Mesodermal cell (in vitro differentiated cells): ENCODE measurements around the gene RASGRP3.

ENCODE experiments used
- H3K27ac ChIP-seq: 2 replicates; pipeline ENCODE4 v1.7.0; 2013; ENCODE audit warnings: mild to moderate bottlenecking, low read depth, low read length, moderate library complexity; ENCODE audit not compliant: severe bottlenecking
- H3K36me3 ChIP-seq: 2 replicates; pipeline ENCODE4 v1.7.1; 2013; ENCODE audit warnings: mild to moderate bottlenecking, low read length, moderate library complexity; ENCODE audit not compliant: control insufficient read depth, insufficient read depth
- H3K4me1 ChIP-seq: one replicate; pipeline ENCODE4 v1.7.1; 2013; ENCODE audit warnings: mild to moderate bottlenecking, low read length; ENCODE audit not compliant: insufficient read depth, control insufficient read depth, poor library complexity, severe bottlenecking
- H3K4me3 ChIP-seq: 2 replicates; pipeline ENCODE4 v1.7.0; 2013; ENCODE audit warnings: low read length, control low read depth, mild to moderate bottlenecking; ENCODE audit not compliant: insufficient read depth, poor library complexity, severe bottlenecking; ENCODE audit errors: extremely low read depth
- H3K9me3 ChIP-seq: 2 replicates; pipeline ENCODE4 v1.7.1; 2013; ENCODE audit warnings: mild to moderate bottlenecking, low read length, moderate library complexity; ENCODE audit not compliant: control insufficient read depth
- WGBS, 2 experiments: methylation state at CpG; one replicate each; pipeline ENCODE4 v1.1.5; 2013; ENCODE audit warnings: missing lambda C conversion rate in 2 of 2; ENCODE audit not compliant: insufficient coverage in 2 of 2; 5-methylcytosine and 5-hydroxymethylcytosine counted together

The RASGRP3 gene

GRCh38 chr2:33577668-33578067 lies 101.2 kb downstream of the RASGRP3 start:
- Histone ChIP-seq H3K9me3 (no peaks in the 10 kb centered on the region), H3K4me1 (no peaks in the 10 kb centered on the region), H3K4me3 (no peak overlapping the region), H3K27ac (no peak overlapping the region), H3K36me3 (peaks cover 4% of the 10 kb centered on the region)
- WGBS, 2 experiments: no CpG with 5 or more reads among the region's 2 CpGs

GRCh38 chr2:33579227-33579626 lies 102.8 kb downstream of the RASGRP3 start:
- no peak overlapping the region for H3K27ac ChIP-seq
- H3K4me3 ChIP-seq: no peak overlapping the region
- no peaks in the 10 kb centered on the region for H3K4me1 ChIP-seq
- 98 to 100% methylated on average over 4 of the region's 5 CpGs for WGBS, 2 experiments
- H3K9me3 ChIP-seq: no peaks in the 10 kb centered on the region
- peaks cover 12% of the 10 kb centered on the region for H3K36me3 ChIP-seq

- Histone ChIP-seq H3K4me3 (no peak overlapping the region), H3K4me1 (no peaks in the 10 kb centered on the region), H3K9me3 (no peaks in the 10 kb centered on the region), H3K27ac (no peak overlapping the region), H3K36me3 (peaks cover 35% of the 10 kb centered on the region)
- WGBS, 2 experiments: 70 to 77% methylated on average over 3 to 4 of the region's 5 CpGs
Measured at GRCh38 chr2:33581872-33582271, 105.4 kb downstream of the RASGRP3 start.

- 0% methylated on average over 1 of the region's 2 CpGs for WGBS, 2 experiments
- H3K4me3 ChIP-seq: no peak overlapping the region
Measured at GRCh38 chr2:33583194-33583938, 106.9 kb downstream of the RASGRP3 start.

GRCh38 chr2:33586766-33587165 lies 110.3 kb downstream of the RASGRP3 start:
- WGBS, 2 experiments: no CpG with 5 or more reads among the region's 2 CpGs
- peaks cover 51% of the 10 kb centered on the region for H3K36me3 ChIP-seq

More at GRCh38 chr2:33583194-33583938, 106.9 kb downstream of the RASGRP3 start:
- H3K9me3 ChIP-seq: no peaks in the 10 kb centered on the region
- H3K27ac ChIP-seq: no peak overlapping the region
- peaks cover 44% of the 10 kb centered on the region for H3K36me3 ChIP-seq
- H3K4me1 ChIP-seq: no peaks in the 10 kb centered on the region

GRCh38 chr2:33588232-33588631 lies 111.8 kb downstream of the RASGRP3 start:
- no peak overlapping the region for H3K4me3 ChIP-seq
- H3K9me3 ChIP-seq: no peaks in the 10 kb centered on the region
- no peaks in the 10 kb centered on the region for H3K4me1 ChIP-seq
- peaks cover 60% of the 10 kb centered on the region for H3K36me3 ChIP-seq
- no CpG with 5 or more reads among the region's 2 CpGs for WGBS, 2 experiments
- H3K27ac ChIP-seq: no peak overlapping the region

More at GRCh38 chr2:33586766-33587165, 110.3 kb downstream of the RASGRP3 start:
- no peaks in the 10 kb centered on the region for H3K4me1 ChIP-seq
- H3K27ac ChIP-seq: no peak overlapping the region
- no peaks in the 10 kb centered on the region for H3K9me3 ChIP-seq
- no peak overlapping the region for H3K4me3 ChIP-seq

GRCh38 chr2:33589444-33589843 lies 113.0 kb downstream of the RASGRP3 start:
- 60% methylated on average over 1 of the region's 1 CpG; no CpG with 5 or more reads in 1 of the 2 experiments for WGBS, 2 experiments
- no peak overlapping the region for H3K4me3 ChIP-seq
- peaks cover 61% of the 10 kb centered on the region for H3K36me3 ChIP-seq

GRCh38 chr2:33595385-33595784 lies 118.9 kb downstream of the RASGRP3 start:
- no peaks in the 10 kb centered on the region for H3K9me3 ChIP-seq
- H3K27ac ChIP-seq: no peak overlapping the region
- H3K36me3 ChIP-seq: peaks cover 35% of the 10 kb centered on the region
- no peak overlapping the region for H3K4me3 ChIP-seq
- H3K4me1 ChIP-seq: peaks cover 3% of the 10 kb centered on the region
- 100% methylated on average over 2 of the region's 3 CpGs; no CpG with 5 or more reads in 1 of the 2 experiments for WGBS, 2 experiments

More at GRCh38 chr2:33589444-33589843, 113.0 kb downstream of the RASGRP3 start:
- no peaks in the 10 kb centered on the region for H3K9me3 ChIP-seq
- H3K4me1 ChIP-seq: no peaks in the 10 kb centered on the region
- H3K27ac ChIP-seq: no peak overlapping the region

- Histone ChIP-seq H3K36me3 (peaks cover 30% of the 10 kb centered on the region), H3K4me3 (no peak overlapping the region), H3K27ac (no peak overlapping the region), H3K4me1 (peaks cover 5% of the 10 kb centered on the region), H3K9me3 (no peaks in the 10 kb centered on the region)
- 80% methylated on average over 1 of the region's 3 CpGs; no CpG with 5 or more reads in 1 of the 2 experiments for whole genome bisulfite sequencing, 2 experiments
Measured at GRCh38 chr2:33597026-33597425, 120.6 kb downstream of the RASGRP3 start.

GRCh38 chr2:33598561-33599174 lies 122.2 kb downstream of the RASGRP3 start:
- Histone ChIP-seq H3K4me3 (peak overlapping the region; percentile 95), H3K4me1 (peaks cover 7% of the 10 kb centered on the region), H3K9me3 (no peaks in the 10 kb centered on the region), H3K36me3 (peaks cover 15% of the 10 kb centered on the region), H3K27ac (peak overlapping the region; percentile 90)
- 0 to 1% methylated on average over 22 to 23 of the region's 23 CpGs for WGBS, 2 experiments
